ENCODE results near the gene LAMC1. TPM values are rescaled to one million over a fixed set of nuclear protein-coding genes. Genes with fewer than 3 reads are reported as not detected.

Gene LAMC1
- polyA plus RNA-seq, 1 donor (not counting 4 experiments of a cell fraction or from before 2014, with no cell fraction given) = 66.6 TPM

DNA sequence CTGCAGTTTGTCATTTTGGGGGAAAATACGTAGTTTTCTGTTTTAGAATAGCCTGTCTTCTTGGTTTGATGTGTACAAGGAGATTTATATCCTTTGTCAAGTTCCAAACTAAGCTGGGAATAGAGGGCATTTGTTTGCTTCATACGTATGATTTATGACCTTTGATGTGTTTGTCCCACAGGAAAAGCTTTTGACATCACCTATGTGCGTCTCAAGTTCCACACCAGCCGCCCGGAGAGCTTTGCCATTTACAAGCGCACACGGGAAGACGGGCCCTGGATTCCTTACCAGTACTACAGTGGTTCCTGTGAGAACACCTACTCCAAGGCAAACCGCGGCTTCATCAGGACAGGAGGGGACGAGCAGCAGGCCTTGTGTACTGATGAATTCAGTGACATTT is 79.9 kb downstream of the LAMC1 start:
- DNase-seq (ENCODE audit: low read depth, low spot score) = no peak
- Histone ChIP-seq H3K27me3 (ENCODE audit: control insufficient read depth, extremely low read depth, insufficient read depth, low read length) (no peaks in the 10 kb centered on the region), H3K4me2 (ENCODE audit: control insufficient read depth, extremely low read depth, insufficient read depth, low read depth, low read length) (no peak overlapping the region), H3K4me3 (ENCODE audit: control insufficient read depth in 2 of 3, extremely low read depth in 1 of 3, insufficient read depth in 2 of 3, low read depth in 1 of 3, low read length in 3 of 3) (no peak overlapping the region), H3K79me2 (ENCODE audit: control insufficient read depth, insufficient read depth, low read length) (peaks cover 43% of the 10 kb centered on the region), H3K36me3 (ENCODE audit: control insufficient read depth in 2 of 2, extremely low read depth in 1 of 2, insufficient read depth in 2 of 2, low read length in 2 of 2) (peaks cover 7 to 12% of the 10 kb centered on the region in 2 experiments), H4K20me1 (ENCODE audit: control insufficient read depth, extremely low read depth, insufficient read depth, low read length) (peaks cover 10% of the 10 kb centered on the region), H3K4me1 (ENCODE audit: control insufficient read depth, extremely low read depth, insufficient read depth, low read length) (no peaks in the 10 kb centered on the region), H3K9ac (ENCODE audit: control insufficient read depth, extremely low read depth, insufficient read depth, low read length) (no peak overlapping the region), H3K9me1 (ENCODE audit: control insufficient read depth, extremely low read depth, insufficient read depth, low read length) (no peaks in the 10 kb centered on the region), H3K27ac (ENCODE audit: control insufficient read depth, insufficient read depth, low read length) (no peak overlapping the region), H3K9me3 (ENCODE audit: control insufficient read depth, low read depth, low read length) (no peaks in the 10 kb centered on the region), H2AFZ (ENCODE audit: control insufficient read depth, low read length) (no peak overlapping the region)
- dilution Hi-C loops (cut with MboI; ENCODE audit: extremely low pct_ligation_motif_present, low sequenced_read_pairs) = no loop called here
- no peak for TF ChIP-seq EZH2 (IDR thresholded peaks at IDR 0.05; ENCODE audit: low read length)
- TF ChIP-seq, protein P1, sequence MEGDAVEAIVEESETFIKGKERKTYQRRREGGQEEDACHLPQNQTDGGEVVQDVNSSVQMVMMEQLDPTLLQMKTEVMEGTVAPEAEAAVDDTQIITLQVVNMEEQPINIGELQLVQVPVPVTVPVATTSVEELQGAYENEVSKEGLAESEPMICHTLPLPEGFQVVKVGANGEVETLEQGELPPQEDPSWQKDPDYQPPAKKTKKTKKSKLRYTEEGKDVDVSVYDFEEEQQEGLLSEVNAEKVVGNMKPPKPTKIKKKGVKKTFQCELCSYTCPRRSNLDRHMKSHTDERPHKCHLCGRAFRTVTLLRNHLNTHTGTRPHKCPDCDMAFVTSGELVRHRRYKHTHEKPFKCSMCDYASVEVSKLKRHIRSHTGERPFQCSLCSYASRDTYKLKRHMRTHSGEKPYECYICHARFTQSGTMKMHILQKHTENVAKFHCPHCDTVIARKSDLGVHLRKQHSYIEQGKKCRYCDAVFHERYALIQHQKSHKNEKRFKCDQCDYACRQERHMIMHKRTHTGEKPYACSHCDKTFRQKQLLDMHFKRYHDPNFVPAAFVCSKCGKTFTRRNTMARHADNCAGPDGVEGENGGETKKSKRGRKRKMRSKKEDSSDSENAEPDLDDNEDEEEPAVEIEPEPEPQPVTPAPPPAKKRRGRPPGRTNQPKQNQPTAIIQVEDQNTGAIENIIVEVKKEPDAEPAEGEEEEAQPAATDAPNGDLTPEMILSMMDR (optimal IDR thresholded peaks at IDR 0.05 in 1 of 3, IDR thresholded peaks at IDR 0.05 in 1 of 3, conservative IDR thresholded peaks at IDR 0.05 in 1 of 3; ENCODE audit: extremely low read depth in 1 of 3, insufficient read depth in 2 of 3, low read length in 3 of 3) = no peak
- no peak for FAIRE-seq

DNA sequence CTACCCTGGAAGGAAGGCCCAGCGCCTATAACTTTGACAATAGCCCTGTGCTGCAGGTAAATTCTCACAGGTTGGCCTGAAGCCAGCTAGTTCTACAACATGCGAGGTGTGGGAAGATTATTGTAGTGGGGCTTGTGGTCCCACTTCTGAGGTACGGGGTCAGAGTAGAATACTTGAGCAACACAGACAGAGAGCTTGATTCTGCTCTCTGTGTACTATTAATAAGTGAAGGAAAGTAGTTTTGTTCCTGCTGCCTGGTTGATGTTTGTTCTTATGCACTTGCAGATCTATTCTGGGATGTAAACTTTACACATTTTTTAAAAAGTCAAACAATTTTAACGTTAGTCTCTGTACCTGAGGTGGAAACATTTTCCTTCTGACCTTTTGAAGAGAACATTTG is 80.4 kb downstream of the LAMC1 start:
- H3K27me3 ChIP-seq (ENCODE audit: control insufficient read depth, extremely low read depth, insufficient read depth, low read length) = no peaks in the 10 kb centered on the region
- dilution Hi-C loops (cut with MboI; ENCODE audit: extremely low pct_ligation_motif_present, low sequenced_read_pairs) = no loop called here
- H3K9me3 ChIP-seq (ENCODE audit: control insufficient read depth, low read depth, low read length) = no peaks in the 10 kb centered on the region
- peaks cover 10% of the 10 kb centered on the region for H4K20me1 ChIP-seq (ENCODE audit: control insufficient read depth, extremely low read depth, insufficient read depth, low read length)
- TF ChIP-seq, protein P1 (optimal IDR thresholded peaks at IDR 0.05 in 1 of 3, IDR thresholded peaks at IDR 0.05 in 1 of 3, conservative IDR thresholded peaks at IDR 0.05 in 1 of 3; ENCODE audit: extremely low read depth in 1 of 3, insufficient read depth in 2 of 3, low read length in 3 of 3) = no peak
- no peak for TF ChIP-seq EZH2 (IDR thresholded peaks at IDR 0.05; ENCODE audit: low read length)
- H3K4me3 ChIP-seq (ENCODE audit: control insufficient read depth in 2 of 3, extremely low read depth in 1 of 3, insufficient read depth in 2 of 3, low read depth in 1 of 3, low read length in 3 of 3) = no peak overlapping the region
- no peak overlapping the region for H2AFZ ChIP-seq (ENCODE audit: control insufficient read depth, low read length)
- no peak for FAIRE-seq
- DNase-seq (ENCODE audit: low read depth, low spot score) = no peak
- no peak overlapping the region for H3K4me2 ChIP-seq (ENCODE audit: control insufficient read depth, extremely low read depth, insufficient read depth, low read depth, low read length)
- H3K4me1 ChIP-seq (ENCODE audit: control insufficient read depth, extremely low read depth, insufficient read depth, low read length) = no peaks in the 10 kb centered on the region
- peaks cover 7 to 16% of the 10 kb centered on the region in 2 experiments for H3K36me3 ChIP-seq (ENCODE audit: control insufficient read depth in 2 of 2, extremely low read depth in 1 of 2, insufficient read depth in 2 of 2, low read length in 2 of 2)
- H3K27ac ChIP-seq (ENCODE audit: control insufficient read depth, insufficient read depth, low read length) = no peak overlapping the region
- peaks cover 39% of the 10 kb centered on the region for H3K79me2 ChIP-seq (ENCODE audit: control insufficient read depth, insufficient read depth, low read length)
- no peaks in the 10 kb centered on the region for H3K9me1 ChIP-seq (ENCODE audit: control insufficient read depth, extremely low read depth, insufficient read depth, low read length)
- no peak overlapping the region for H3K9ac ChIP-seq (ENCODE audit: control insufficient read depth, extremely low read depth, insufficient read depth, low read length)

Data from keratinocyte (primary cell).